Ovary (tissue), 9 donors: ENCODE data around the gene EPOP. TPM values are rescaled to one million over a fixed set of nuclear protein-coding genes. Genes with fewer than 3 reads are reported as not detected.
"Not testable (repeated sequence)": the region's sequence is repeated elsewhere in the genome, so short reads cannot be mapped to it uniquely, and the experiment has no call there.

Source experiments
- DNase-seq, 5 donors: peaks; one replicate each; pipeline ENCODE4 v3.0.0-alpha.2; 2019 to 2020
- H3K27ac ChIP-seq, 2 donors: fragments of 200-600 bp; one replicate each; pipeline versions ENCODE4 v1.5.1 to v1.8.0; 2019 to 2022
- H3K27me3 ChIP-seq: fragments of 200-600 bp; one replicate; pipeline ENCODE4 v1.8.0; 2022
- H3K36me3 ChIP-seq: fragments of 200-600 bp; sonication (generic); one replicate; pipeline ENCODE4 v1.5.1; 2019
- H3K4me1 ChIP-seq: one replicate; pipeline ENCODE4 v1.8.1; 2013; ENCODE audit warnings: mild to moderate bottlenecking, moderate library complexity; ENCODE audit not compliant: insufficient read depth
- H3K4me3 ChIP-seq: fragments of 200-600 bp; sonication (generic); one replicate; pipeline ENCODE4 v1.5.1; 2017
- H3K9me3 ChIP-seq, 2 donors: fragments of 200-600 bp in 1 of 2; sonication (generic) in 1 of 2; one replicate each; pipeline versions ENCODE4 v1.5.1 to v1.8.1; 2013 to 2019; ENCODE audit warnings: mild to moderate bottlenecking in 1 of 2, moderate library complexity in 1 of 2
- EP300 ChIP-seq: sonication (generic); formaldehyde crosslinking; IDR thresholded peaks from one replicate; pipeline ENCODE4 v1.6.1; 2017; ENCODE audit warnings: antibody characterized with exemption
- POLR2A ChIP-seq: fragments of 450-650 bp; IDR thresholded peaks from one replicate; pipeline ENCODE4 v1.6.1; 2017; ENCODE audit warnings: antibody characterized with exemption, mild to moderate bottlenecking, moderate library complexity
- WGBS, 3 donors: extraction: QIAGEN DNeasy Blood & Tissue Kit in 1 of 3; methylation state at CpG; one replicate each; pipeline versions ENCODE4 v1.1.5 to v1.1.7; 2013 to 2017; 5-methylcytosine and 5-hydroxymethylcytosine counted together
- intact Hi-C, 4 donors: fragments of 100-400 bp; cut with DNase I; formaldehyde crosslinking; loops; one replicate each; pipeline versions ENCODE4 v1.11.0 to v1.15.1; 2022 to 2023
- microRNA-seq, 3 donors: library from miRNA; unstranded; fragments of <30 nt; microRNA quantifications; one replicate each; pipeline versions ENCODE4 to v1.2.0, GENCODE V29; 2019 to 2020
- polyA plus RNA-seq, 2 donors: library from polyadenylated mRNA; stranded (reverse); fragments of 200-250 nt in 1 of 2; fragments of 350-450 nt in 1 of 2; fragmentation: Illumina TruSeq in 1 of 2; extraction: RNeasy Lipid Tissue Mini Kit (QIAGEN cat#74804) in 1 of 2; gene quantifications; one replicate each; pipeline ENCODE4 v1.2.3, GENCODE V29; 2013 to 2014
- small RNA-seq: library from RNA; depleted of rRNA; stranded (forward); fragments of <200 nt; gene quantifications from one replicate; pipeline ENCODE3, GENCODE V24; 2016
- total RNA-seq, 7 donors: library from RNA; depleted of rRNA in 2 of 7; stranded (reverse); fragments of >200 nt in 2 of 7; fragmentation: NEBNext Ultra II Directional in 3 of 7; extraction: Animal tissue kit (Norgen Biotek cat#: 25700) in 3 of 7; gene quantifications; one replicate each; pipeline versions ENCODE4 v1.1.0 to v1.2.4, GENCODE V29; 2016 to 2023
- TF ChIP-seq, protein P1 (sequence below), 3 donors: fragments of 450-650 bp in 2 of 3; fragments of 200-600 bp in 1 of 3; IDR thresholded peaks; one replicate each; pipeline versions ENCODE4 v1.5.1 to v1.8.0; 2016 to 2022; ENCODE audit warnings: antibody characterized with exemption in 3 of 3, mild to moderate bottlenecking in 1 of 3
- donor health status: DM: no; HTN: no; CAD: no; lungs with moderate emphysema.
- donor health status: DM: no; HTN: no; CAD: no.
- donor health status: Bipolar disorder and iron deficiency.
- donor health status: DM: yes; HTN: yes; CAD: no.
- donor health status: DM: no; HTN: no; CAD: no.
- donor health status: DM: yes; HTN: yes; CAD: no.

EPOP gene
- total and polyA plus RNA-seq, 9 donors = 0.50 to 1.7 (median 0.84) TPM

DNA sequence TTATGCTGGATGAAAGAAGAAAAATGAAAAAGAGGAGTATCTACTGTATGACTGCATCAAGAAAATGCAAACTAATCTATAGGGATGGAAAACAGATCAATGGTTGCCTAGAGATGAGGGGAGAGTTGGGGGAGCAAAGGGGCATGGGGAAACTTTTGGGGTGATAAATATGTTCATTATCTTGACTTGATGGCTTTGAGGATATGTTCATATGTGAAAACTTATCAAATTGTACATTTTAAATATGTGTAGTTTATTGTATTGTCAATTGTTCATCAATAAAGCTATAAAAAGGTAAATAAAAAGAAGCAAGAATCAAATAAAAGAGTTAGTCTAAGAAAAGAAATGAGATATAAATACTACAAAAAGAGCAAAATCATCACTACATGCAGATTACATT, 49.3 kb downstream of the EPOP start:
- H3K36me3 ChIP-seq = no peaks in the 10 kb centered on the region
- no peaks in the 10 kb centered on the region for H3K4me1 ChIP-seq
- intact Hi-C loops = no loop called here
- no peak for DNase-seq
- no peaks in the 10 kb centered on the region for H3K9me3 ChIP-seq
- H3K27me3 ChIP-seq = no peaks in the 10 kb centered on the region
- H3K4me3 ChIP-seq = no peak overlapping the region
- no peak overlapping the region for H3K27ac ChIP-seq
- TF ChIP-seq EP300 (no peak), POLR2A (no peak)
- TF ChIP-seq, protein P1, sequence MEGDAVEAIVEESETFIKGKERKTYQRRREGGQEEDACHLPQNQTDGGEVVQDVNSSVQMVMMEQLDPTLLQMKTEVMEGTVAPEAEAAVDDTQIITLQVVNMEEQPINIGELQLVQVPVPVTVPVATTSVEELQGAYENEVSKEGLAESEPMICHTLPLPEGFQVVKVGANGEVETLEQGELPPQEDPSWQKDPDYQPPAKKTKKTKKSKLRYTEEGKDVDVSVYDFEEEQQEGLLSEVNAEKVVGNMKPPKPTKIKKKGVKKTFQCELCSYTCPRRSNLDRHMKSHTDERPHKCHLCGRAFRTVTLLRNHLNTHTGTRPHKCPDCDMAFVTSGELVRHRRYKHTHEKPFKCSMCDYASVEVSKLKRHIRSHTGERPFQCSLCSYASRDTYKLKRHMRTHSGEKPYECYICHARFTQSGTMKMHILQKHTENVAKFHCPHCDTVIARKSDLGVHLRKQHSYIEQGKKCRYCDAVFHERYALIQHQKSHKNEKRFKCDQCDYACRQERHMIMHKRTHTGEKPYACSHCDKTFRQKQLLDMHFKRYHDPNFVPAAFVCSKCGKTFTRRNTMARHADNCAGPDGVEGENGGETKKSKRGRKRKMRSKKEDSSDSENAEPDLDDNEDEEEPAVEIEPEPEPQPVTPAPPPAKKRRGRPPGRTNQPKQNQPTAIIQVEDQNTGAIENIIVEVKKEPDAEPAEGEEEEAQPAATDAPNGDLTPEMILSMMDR (IDR thresholded peaks at IDR 0.05) = no peak

DNA sequence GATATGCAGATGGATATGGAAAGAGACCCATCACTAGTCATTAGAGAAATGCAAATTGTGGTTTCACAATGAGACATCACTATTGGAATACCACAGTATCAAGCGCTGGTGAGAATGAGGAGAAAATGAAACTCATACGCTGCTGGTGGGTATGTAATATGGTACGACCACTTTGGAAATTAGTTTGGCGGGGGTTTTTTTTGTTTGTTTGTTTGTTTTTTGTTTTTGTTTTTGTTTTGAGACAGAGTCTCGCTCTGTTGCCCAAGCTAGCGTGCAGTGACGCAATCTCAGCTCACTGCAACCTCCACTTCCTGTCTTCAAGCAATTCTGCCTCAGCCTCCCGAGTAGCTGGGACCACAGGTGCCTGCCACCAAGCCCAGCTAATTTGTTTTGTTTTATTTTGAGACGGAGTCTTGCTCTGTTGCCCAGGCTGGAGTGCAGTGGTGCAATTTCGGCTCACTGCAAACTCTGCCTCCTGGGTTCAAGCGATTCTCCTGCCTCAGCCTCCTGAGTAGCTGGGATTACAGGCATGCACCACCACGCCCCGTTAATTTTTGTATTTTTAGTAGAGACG, 49.9 kb downstream of the EPOP start:
- not testable (repeated sequence) for DNase-seq

More for the DNA sequence above, 49.9 kb downstream of the EPOP start:
- H3K4me1 ChIP-seq, intact Hi-C loops, H3K9me3 ChIP-seq, H3K36me3 ChIP-seq, H3K27ac ChIP-seq, H3K27me3 ChIP-seq, H3K4me3 ChIP-seq: not testable (repeated sequence)
- WGBS, 3 donors = 82 to 86% (median 85%) methylated on average over 14 of the region's 14 CpGs

Small RNAs within 50 kb of the gene (microRNA-seq; reads per million reads assigned to microRNA genes)
- 0 to 0.16 (median 0) reads per million in 3 donors for gene MIR4726
- gene MIR4734 = 0 to 0.38 (median 0.32) reads per million in 3 donors

Small RNAs within 50 kb of the gene (small RNA-seq; reads per million reads assigned to genes)
- gene MIR4726 (not detected), gene MIR4734 (not detected)

Other genes starting within 250 kb of the EPOP start
- gene ARHGAP23, start 246.5 kb downstream of the EPOP start, total RNA-seq = 10 to 100 TPM; 13.7 to 76.4 (median 48.9) TPM
- 10 to 100 TPM; 23.5 to 25.8 TPM for gene ARHGAP23, start 246.5 kb downstream of the EPOP start, polyA plus RNA-seq
- gene SRCIN1, start 69.0 kb downstream of the EPOP start, total RNA-seq = 1 to 10 TPM in 5 of 7 donors, under 1 TPM in 2; 0.48 to 3.0 (median 1.2) TPM
- gene SRCIN1, start 69.0 kb downstream of the EPOP start, polyA plus RNA-seq = under 1 TPM; 0.18 to 0.57 TPM
- 100 to 1,000 TPM in 5 of 7 donors, 10 to 100 TPM in 2; 73.2 to 278 (median 183) TPM for gene MLLT6, start 30.3 kb upstream of the EPOP start, total RNA-seq
- 10 to 100 TPM; 52.3 to 99.4 TPM for gene MLLT6, start 30.3 kb upstream of the EPOP start, polyA plus RNA-seq
- 10 to 100 TPM in 5 of 7 donors, 1 to 10 TPM in 2; 6.2 to 31.1 (median 24.4) TPM for gene CISD3, start 55.4 kb upstream of the EPOP start, total RNA-seq
- 10 to 100 TPM in 1 of 2 donors, 1 to 10 TPM in 1; 6.6 to 18.4 TPM for gene CISD3, start 55.4 kb upstream of the EPOP start, polyA plus RNA-seq
- gene PCGF2, start 73.4 kb upstream of the EPOP start, total RNA-seq = 10 to 100 TPM in 6 of 7 donors, 1 to 10 TPM in 1; 7.4 to 92.7 (median 63.4) TPM
- 10 to 100 TPM; 21.5 to 27.2 TPM for gene PCGF2, start 73.4 kb upstream of the EPOP start, polyA plus RNA-seq
- 100 to 1,000 TPM in 3 of 7 donors, 10 to 100 TPM in 4; 77.0 to 145 (median 82.0) TPM for gene PSMB3, start 77.8 kb upstream of the EPOP start, total RNA-seq
- gene PSMB3, start 77.8 kb upstream of the EPOP start, polyA plus RNA-seq = 100 to 1,000 TPM; 106 to 138 TPM
- gene PIP4K2B, start 124.6 kb upstream of the EPOP start, total RNA-seq = 10 to 100 TPM; 32.1 to 74.9 (median 66.5) TPM
- 10 to 100 TPM; 41.4 to 95.3 TPM for gene PIP4K2B, start 124.6 kb upstream of the EPOP start, polyA plus RNA-seq
- 10 to 100 TPM; 16.4 to 21.6 (median 18.6) TPM for gene CWC25, start 150.4 kb upstream of the EPOP start, total RNA-seq
- 10 to 100 TPM; 16.9 to 25.2 TPM for gene CWC25, start 150.4 kb upstream of the EPOP start, polyA plus RNA-seq
- 1,000 to 10,000 TPM; 2,982 to 5,219 (median 3,257) TPM for gene RPL23, start 178.8 kb upstream of the EPOP start, total RNA-seq
- 1,000 to 10,000 TPM; 4,771 to 7,100 TPM for gene RPL23, start 178.8 kb upstream of the EPOP start, polyA plus RNA-seq
- 100 to 1,000 TPM in 2 of 7 donors, 10 to 100 TPM in 5; 40.9 to 125 (median 95.0) TPM for gene LASP1, start 195.1 kb upstream of the EPOP start, total RNA-seq
- gene LASP1, start 195.1 kb upstream of the EPOP start, polyA plus RNA-seq = 100 to 1,000 TPM in 1 of 2 donors, 10 to 100 TPM in 1; 57.2 to 138 TPM